NCI-H1417 treated with DMSO at 0.1 percent for 48 hours (cell line): ENCODE measurements around the gene NCKAP5L.
"Not testable (repeated sequence)": the region's sequence is repeated elsewhere in the genome, so short reads cannot be mapped to it uniquely, and the experiment has no call there.

ENCODE experiments used
- DNase-seq: peaks from one replicate; lab custom pipeline; 2025; lab: John Stamatoyannopoulos, UW

NCKAP5L gene

DNA sequence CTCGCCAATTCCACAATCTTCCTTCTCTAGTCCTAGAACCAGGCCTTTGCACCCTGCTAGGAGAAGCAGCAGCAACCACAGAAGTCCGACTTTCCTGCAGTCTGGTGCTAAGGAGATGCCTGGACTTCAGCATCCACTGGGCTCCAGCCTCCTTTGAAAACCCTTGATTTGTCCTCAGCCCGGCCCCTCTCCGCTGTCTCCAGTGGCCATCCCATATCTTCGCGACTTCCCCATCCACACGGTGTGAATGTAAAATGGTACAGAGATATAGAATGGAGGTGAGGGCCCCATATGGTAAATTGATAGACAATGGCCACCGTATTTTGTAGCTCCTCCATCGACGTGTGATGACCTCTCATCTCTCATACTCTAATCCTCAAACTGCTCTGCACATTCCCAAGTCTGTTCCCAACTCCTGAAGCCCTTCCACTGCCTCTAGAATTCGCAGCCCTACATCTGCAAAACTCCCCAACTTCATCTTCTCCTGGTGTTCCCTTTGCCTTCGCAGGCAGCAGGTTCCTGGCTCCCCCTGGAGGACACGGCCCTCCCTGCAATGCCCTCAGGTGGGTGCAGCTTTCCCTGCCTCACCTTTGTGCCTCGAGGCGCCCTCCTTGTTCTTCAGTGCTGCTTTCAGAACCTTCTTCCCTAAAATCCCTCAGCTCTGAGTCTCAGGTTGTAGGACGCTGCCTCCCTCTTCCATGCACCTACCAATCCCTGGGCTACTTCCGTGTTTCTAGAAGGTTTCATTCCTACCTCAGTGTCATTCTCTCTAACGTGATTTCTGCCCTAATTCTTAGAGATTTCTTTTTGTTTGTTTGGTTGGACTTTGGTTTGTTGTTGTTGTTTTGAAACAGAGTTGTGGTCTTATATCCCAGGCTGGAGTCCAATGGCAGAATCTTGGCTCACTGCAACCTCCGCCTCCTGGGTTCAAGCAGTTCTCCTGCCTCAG, 50.1 kb downstream of the NCKAP5L start:
- no peak for DNase-seq

- DNase-seq, result no peak
These were observed 50.9 kb downstream of the NCKAP5L start for GRCh38 chr12:49777341-49777740.

DNA sequence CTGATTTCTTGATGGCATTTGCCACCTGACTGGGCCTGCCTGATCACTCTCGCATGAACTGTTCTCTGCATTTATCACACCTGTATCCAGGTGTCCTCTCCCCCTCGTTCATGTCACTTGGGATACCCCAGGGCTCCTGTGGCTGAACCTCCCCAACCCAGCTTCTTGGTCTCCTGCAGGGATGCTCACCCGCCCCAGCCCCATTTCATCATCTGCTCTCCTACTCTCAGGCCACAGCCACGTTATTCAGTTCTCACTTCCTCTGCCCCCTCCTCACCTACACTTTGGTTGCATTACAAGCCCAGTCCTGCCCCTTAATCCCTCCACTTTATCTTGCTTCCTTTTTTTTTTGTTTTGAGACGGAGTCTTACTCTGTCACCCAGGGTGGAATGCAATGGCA, 51.4 kb downstream of the NCKAP5L start:
- no peak for DNase-seq

GRCh38 chr12:49776413-49776812, 51.8 kb downstream of the NCKAP5L start:
- DNase-seq, result no peak

DNA sequence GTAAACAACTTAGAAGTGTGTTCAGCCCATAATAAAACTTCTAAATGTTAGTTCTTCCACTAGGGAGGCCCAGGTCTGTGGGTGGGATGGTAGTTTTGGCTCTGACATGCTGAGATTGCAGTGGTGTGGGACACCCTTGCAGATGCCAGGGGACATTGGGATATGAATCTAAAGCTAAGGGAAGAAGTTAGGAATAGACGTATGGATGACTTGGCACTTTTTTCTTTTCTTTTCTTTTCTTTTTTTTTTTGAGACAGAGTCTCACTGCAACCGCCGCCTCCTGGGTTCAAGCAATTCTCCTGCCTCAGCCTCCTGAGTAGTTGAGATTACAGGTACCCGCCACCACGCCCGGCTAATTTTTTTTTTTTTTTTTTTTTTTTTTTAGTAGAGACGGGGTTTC, 55.1 kb downstream of the NCKAP5L start:
- not testable (repeated sequence) for DNase-seq

DNA sequence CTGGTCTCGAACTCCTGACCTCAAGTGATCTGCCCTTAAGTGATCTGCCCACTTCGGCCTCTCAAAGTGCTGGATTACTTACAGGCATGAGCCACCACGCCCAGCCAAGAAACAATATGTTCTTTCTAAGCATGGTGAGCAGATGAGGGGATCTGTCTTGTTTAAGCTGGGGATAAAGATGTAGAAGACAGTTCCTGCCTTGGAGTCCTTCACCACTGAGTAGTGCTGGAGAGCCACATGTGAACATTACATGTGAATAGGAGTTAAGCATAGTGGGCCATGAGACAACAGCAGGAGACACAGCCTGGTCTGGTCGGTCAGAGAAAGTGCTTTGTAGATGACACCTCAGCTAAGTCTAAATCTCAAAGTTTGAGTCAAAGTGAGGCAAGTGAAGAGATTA, 60.9 kb downstream of the NCKAP5L start:
- no peak for DNase-seq

DNA sequence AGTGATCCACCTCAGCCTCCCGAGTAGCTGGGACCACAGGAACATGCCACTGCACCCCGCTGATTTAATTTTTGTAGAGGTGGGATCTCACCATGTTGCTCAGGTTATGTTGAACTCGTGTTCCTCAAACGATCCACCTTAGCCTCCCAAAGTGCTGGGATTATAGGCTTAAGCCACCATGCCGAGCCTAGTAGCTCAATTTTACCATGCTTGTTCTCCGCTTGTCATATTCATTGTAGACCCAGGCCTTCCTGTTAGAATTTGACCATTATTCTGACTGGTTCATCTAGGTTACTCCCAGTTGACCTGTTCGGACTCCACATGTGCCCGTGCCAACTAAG, 62.1 kb downstream of the NCKAP5L start:
- DNase-seq, result no peak

- no peak for DNase-seq
These were observed 64.1 kb downstream of the NCKAP5L start for GRCh38 chr12:49764126-49764525.

DNA sequence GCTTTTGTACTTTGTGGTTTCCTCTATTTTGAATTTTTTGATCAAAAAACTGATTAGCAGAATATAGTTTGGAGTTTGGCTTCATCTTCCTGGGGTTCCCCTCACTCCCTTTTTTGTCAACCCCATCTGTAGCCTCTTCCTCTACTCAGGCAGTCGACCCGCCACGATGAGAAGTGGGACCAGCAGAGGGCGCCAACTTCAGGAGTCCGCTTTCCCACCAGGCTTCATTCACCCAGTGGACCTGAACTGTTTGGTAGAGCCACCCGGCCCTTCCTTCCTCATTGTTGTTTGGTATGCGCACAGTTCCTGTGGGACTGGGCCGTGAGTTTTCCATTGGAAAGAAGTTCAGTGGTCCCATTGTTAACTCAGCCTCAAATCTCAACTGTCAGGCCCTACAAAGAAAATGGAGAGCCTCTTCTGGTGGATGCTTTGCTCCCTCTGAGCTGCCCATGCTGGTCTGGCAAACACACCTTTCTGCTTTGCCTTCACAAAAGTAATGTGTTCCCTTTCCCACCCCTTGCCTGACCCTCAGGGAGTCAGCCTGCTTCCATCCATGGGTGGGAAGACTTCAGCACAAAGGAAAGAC, 65.1 kb downstream of the NCKAP5L start:
- no peak for DNase-seq

DNA sequence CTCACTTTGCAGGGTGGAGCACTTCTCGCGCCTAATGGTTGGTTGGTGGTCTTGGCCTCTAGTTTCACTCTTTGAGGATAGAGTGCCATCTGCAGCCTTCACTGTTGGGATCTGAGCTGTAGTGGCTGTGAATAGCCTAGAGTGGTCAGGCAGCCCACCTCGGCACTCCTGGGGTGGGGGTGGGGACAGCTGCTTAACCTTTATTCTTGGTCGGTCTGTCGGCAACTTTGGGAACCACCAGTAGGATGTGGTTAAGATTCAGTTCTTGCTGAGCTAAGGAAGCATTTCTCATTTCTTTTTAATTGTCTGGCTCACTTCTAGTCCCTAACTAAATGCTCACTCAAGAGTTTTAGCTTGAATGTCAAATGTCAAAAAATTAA, 65.8 kb downstream of the NCKAP5L start:
- no peak for DNase-seq

DNA sequence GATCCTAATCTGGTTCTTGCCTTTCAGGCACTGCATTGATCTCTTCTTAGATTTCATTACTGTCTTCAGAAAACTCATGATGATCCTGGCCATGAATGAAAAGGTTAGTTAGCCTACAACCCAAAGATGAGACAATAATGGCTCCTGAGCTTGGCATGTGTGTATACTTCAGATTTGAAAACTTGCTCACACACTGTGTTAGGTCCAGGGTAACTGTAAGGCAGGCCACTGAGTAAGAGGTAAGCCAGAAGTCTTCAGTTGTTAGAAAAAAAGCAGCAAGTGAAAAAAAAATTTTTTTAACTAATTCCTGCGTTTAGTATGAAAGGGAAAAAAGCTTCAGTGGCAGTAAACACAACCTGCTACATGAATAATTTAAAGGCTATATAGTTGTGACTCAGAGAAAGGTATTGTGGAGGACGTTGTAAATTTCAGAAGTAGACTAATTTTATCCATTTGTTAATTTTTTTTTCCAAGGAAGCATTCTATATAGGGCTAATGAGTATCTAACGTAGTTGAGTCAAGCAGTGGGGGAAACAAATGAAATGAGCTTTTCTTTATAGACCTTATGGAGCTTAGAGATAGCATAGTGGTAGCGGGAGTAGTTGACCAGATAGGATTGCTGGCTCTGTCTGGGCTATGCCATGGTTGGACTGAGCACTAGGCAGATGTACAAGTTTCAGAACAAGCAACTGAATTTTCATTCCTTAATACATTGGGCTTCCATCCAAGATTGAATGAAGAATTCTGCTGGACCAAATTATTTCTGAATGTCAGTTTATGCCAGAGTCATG, 66.3 kb downstream of the NCKAP5L start:
- no peak for DNase-seq

DNA sequence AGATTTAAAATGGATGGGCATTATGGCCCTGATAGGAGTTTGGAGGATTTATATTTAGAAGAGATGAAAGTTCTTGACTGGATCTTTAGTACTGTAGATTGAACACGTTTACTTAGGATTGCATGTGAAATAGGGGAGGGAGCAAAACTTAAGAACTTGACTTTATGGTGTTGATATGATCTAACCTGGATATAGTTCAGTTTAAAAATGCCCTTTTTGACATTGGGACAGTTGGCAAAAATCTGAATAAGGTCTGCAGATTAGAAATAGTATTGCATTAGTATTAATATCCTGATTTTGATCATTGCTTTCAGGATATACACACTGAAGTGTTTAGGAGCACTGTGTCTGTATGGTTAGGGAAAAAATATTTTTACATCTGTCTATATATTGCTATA, 77.2 kb downstream of the NCKAP5L start:
- no peak for DNase-seq

DNA sequence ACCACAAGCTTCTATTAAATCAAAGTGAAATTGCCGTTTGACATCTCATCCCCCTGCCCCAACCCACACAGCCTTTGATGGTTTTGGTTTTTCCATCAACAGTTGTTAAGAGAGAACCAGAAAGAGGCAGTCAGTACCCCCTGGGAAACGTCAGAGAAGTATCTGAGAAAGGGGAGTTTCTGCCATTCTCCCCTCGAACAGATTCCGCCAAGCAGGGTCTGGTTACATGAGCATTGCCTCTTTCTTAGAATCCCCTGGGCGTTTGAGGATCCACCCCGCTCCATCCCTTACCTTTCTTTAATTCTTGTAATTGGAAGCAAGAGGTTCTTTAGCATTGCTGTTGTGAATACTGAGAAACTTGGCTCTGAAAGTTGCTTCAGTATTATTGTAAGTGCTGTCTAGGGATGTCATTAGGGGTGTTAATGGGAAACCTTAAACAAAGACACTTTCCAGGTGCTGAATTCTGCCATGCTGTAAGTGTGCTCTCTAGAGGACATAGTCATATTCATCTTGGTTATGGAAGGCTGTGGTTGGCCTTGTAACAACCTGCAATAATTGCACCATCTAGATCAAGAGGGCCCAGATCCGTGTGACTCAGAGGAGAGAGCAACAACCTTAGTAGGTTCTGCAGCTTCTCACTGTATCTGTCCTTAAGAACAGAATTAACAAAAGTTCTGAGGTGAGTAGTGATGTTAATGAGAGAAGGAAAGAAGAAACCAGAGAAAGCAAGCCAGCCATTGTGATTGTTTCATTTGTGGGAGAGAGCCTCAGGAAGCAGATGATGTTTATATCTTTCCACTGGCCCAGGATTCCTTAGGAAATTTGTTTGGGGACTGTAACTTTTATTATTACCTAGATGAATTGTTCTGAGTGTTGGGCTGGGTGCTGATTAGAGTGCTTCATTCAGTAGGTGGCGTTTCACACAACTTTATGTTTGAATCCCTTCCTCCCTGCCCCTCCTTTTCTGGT, 77.9 kb downstream of the NCKAP5L start:
- DNase-seq, result no peak

DNA sequence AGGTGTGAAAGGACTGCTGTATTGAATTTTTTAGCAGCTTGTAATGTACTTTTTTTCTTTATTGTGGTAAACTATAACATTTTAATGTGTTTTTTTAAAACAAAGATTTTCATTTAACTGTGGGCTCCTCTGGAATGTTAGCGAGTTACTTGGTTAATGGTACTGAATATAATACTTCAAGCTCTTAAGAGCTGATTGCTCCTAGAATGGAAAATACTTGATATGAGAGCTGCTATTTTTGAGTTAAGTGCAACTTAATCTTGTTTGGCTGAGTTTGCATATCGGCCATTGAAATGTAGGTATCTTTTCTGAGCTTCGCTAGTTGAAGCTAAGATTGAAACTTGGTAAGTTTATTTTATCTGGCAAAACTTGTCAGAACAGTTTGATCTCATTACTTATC, 79.4 kb downstream of the NCKAP5L start:
- no peak for DNase-seq

DNA sequence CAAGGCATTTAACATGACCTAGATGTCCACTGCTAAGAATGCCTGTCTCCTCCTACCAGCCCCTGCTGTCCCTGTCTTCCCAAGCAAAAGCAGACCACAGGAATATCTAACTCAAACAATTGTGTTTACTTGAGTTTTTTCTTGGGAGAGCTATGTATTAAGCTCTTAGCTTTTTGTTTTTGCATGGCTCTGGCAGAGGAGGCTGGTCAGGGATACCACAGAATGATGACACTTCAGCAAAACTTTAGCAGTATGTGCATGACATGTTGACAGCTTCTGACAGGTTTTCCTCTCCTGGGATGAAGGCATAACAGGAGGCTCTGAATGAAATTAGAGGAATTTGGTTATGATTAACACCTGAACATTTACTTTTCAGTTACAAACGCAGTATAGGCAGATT, 79.9 kb downstream of the NCKAP5L start:
- no peak for DNase-seq

DNA sequence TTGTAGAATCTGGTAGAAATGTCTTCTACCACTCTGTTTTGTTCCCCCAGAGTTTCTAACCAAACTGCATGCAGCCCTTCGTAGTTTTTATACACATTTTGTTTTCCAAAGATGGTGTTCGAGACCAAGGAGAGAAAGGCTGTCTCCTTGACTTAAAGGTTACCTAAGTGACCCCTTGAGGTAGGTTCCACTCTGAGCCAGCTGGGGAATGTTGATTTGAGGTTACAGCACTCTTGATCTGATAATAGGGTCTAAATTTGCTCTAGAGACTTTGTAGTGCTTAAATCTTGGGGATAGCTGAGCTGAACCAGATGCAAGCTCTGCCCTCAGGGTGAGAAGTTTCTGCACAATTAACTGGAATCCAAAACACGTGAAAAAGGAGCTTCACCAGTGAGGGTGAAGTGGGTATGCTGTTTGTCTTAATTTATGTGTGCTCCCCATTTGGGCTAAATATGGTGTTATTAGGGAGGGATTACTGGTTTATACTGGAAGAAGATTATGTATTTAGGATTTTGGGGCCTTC, 83.8 kb downstream of the NCKAP5L start:
- no peak for DNase-seq

DNA sequence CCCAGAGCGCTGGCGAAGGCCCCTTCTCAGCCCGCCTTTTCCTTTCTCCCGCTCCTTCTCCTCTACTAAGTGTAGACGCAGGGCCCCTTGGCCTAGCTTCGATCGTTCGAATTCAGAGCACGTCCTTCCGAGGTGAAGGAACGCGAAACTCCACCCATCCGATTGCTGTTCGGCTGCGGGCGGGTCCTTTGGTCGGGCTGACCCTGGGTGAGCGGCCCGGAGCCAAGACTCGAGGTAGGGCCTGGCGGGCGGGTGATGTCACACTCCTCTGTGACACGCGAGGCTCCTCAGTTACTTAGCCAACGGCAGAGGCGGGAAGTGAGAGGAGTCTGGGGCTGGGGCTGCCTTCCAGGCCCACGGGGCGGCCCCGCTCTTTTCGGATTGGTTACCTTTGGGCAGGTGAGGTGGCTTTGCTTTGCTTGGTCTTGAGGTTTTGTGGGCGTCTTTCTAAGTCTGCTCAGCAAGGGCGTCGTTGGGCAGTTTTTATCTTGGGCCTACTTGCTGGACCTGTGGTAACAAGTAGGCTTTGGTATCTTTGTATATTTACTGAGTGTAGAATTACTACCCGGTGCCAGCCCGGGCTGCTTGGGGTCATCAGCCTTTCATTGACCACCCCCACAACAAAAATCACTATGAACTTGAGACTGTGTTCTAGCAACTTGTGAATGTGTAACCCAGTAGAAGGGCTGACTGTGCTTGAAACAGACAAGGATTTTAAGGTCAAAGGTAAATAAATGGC, 86.2 kb downstream of the NCKAP5L start:
- no peak for DNase-seq
